ENCODE results near the gene ZFYVE28. TPM values are rescaled to one million over a fixed set of nuclear protein-coding genes. Genes with fewer than 3 reads are reported as not detected.

The ZFYVE28 gene
- total and polyA plus RNA-seq, 2 donors from 2014 or later: 8.0 to 18.9 TPM

DNA sequence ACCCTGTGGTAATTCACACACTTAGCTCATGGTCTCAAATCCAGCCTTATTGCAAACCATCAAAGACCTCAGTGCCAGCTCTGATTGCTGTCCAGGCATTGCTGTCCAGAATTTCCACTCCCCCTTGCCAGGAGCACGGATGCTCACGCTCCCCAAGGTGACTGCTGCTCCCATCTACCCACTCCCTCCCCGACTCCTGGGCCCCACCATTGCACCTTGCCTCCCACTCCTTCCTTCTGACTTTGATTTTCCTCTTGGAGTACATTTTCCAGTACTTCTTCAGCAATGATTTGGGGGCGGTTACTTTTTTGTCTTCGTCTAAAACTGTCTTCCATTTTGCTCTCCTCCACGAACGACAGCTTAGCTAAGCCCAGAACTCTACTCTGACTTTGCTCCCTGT lies 11.5 kb downstream of the ZFYVE28 start:
- Histone ChIP-seq H3K4me1 (ENCODE audit: control insufficient read depth in 2 of 3, insufficient read depth in 2 of 3, low read depth in 1 of 3, low read length in 3 of 3) (peaks cover 0 to 9% (median 0%) of the 10 kb centered on the region in 3 donors), H3K9me3 (ENCODE audit: control insufficient read depth in 2 of 3, insufficient read depth in 1 of 3, low read length in 3 of 3) (no peaks in the 10 kb centered on the region), H3K27ac (ENCODE audit: low read depth in 2 of 2, low read length in 2 of 2) (no peak overlapping the region), H3K27me3 (ENCODE audit: control insufficient read depth, insufficient read depth, low read length) (no peaks in the 10 kb centered on the region), H3K36me3 (ENCODE audit: control insufficient read depth in 2 of 3, insufficient read depth in 3 of 3, low read length in 3 of 3) (no peaks in the 10 kb centered on the region), H3K4me3 (ENCODE audit: low read length in 3 of 3) (no peak overlapping the region), H3K9ac (ENCODE audit: low read length in 3 of 3) (no peak overlapping the region)
- DNase-seq (no peak), FAIRE-seq (no peak)
- TF ChIP-seq, protein P1, sequence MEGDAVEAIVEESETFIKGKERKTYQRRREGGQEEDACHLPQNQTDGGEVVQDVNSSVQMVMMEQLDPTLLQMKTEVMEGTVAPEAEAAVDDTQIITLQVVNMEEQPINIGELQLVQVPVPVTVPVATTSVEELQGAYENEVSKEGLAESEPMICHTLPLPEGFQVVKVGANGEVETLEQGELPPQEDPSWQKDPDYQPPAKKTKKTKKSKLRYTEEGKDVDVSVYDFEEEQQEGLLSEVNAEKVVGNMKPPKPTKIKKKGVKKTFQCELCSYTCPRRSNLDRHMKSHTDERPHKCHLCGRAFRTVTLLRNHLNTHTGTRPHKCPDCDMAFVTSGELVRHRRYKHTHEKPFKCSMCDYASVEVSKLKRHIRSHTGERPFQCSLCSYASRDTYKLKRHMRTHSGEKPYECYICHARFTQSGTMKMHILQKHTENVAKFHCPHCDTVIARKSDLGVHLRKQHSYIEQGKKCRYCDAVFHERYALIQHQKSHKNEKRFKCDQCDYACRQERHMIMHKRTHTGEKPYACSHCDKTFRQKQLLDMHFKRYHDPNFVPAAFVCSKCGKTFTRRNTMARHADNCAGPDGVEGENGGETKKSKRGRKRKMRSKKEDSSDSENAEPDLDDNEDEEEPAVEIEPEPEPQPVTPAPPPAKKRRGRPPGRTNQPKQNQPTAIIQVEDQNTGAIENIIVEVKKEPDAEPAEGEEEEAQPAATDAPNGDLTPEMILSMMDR (IDR thresholded peaks at IDR 0.05; ENCODE audit: borderline replicate concordance, extremely low read depth, insufficient read depth): no peak
- intact Hi-C loops (cut with DNase I): no loop called here

DNA sequence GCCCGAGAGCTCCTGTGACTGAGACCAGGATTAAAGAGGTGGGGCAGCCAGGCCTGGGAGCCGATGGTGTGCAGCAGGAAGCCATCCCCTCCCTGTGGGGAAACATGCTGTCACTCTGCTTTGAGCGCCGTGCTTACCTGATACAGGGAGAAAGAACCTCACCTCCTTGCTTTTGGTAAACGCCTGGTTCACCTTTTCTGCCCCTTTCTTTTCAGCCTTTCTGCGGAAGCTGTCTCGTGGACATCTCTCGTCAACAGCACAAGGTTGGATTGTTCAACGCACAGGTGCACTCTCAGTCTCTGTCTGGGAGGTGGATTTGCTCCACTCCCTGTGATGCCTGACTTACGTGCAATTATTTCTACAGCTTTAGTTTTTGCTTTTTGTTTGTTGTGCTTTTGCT lies 12.0 kb downstream of the ZFYVE28 start:
- no peak overlapping the region for H3K27ac ChIP-seq (ENCODE audit: low read depth in 2 of 2, low read length in 2 of 2)
- H3K9me3 ChIP-seq (ENCODE audit: control insufficient read depth in 2 of 3, insufficient read depth in 1 of 3, low read length in 3 of 3): no peaks in the 10 kb centered on the region
- no peak overlapping the region for H3K4me3 ChIP-seq (ENCODE audit: low read length in 3 of 3)
- peaks cover 0 to 9% (median 0%) of the 10 kb centered on the region in 3 donors for H3K4me1 ChIP-seq (ENCODE audit: control insufficient read depth in 2 of 3, insufficient read depth in 2 of 3, low read depth in 1 of 3, low read length in 3 of 3)
- TF ChIP-seq, protein P1 (IDR thresholded peaks at IDR 0.05; ENCODE audit: borderline replicate concordance, extremely low read depth, insufficient read depth): no peak
- H3K9ac ChIP-seq (ENCODE audit: low read length in 3 of 3): no peak overlapping the region
- H3K27me3 ChIP-seq (ENCODE audit: control insufficient read depth, insufficient read depth, low read length): no peaks in the 10 kb centered on the region
- FAIRE-seq: no peak
- no peaks in the 10 kb centered on the region for H3K36me3 ChIP-seq (ENCODE audit: control insufficient read depth in 2 of 3, insufficient read depth in 3 of 3, low read length in 3 of 3)
- intact Hi-C loops (cut with DNase I): no loop called here
- no peak for DNase-seq

DNA sequence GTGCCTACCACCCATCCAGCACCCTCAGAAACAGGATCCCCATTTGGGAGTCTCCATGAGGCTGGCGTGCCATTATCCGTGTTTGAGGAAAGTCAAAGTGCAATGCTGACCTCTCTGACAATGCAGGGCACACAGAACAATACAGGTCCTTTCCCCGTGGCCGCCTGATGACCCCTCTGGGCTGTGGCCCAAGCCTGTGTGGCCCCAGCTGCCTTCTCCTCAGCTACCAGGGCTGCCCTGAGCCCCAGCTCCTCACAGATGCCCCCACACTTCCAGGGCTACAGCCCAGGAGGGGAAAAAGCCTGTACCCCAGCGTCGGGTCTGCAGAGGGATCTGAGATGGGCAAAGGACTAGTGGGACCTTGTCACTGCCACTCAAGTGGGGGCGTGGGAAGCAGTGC lies 15.5 kb downstream of the ZFYVE28 start:
- intact Hi-C loops (cut with DNase I): no loop called here
- FAIRE-seq (no peak), DNase-seq (no peak)
- TF ChIP-seq, protein P1 (IDR thresholded peaks at IDR 0.05; ENCODE audit: borderline replicate concordance, extremely low read depth, insufficient read depth): no peak
- no peak overlapping the region for H3K9ac ChIP-seq (ENCODE audit: low read length in 3 of 3)
- H3K27ac ChIP-seq (ENCODE audit: low read depth in 2 of 2, low read length in 2 of 2): no peak overlapping the region
- H3K27me3 ChIP-seq (ENCODE audit: control insufficient read depth, insufficient read depth, low read length): no peaks in the 10 kb centered on the region
- no peaks in the 10 kb centered on the region for H3K36me3 ChIP-seq (ENCODE audit: control insufficient read depth in 2 of 3, insufficient read depth in 3 of 3, low read length in 3 of 3)
- H3K4me3 ChIP-seq (ENCODE audit: low read length in 3 of 3): no peak overlapping the region
- H3K9me3 ChIP-seq (ENCODE audit: control insufficient read depth in 2 of 3, insufficient read depth in 1 of 3, low read length in 3 of 3): no peaks in the 10 kb centered on the region
- H3K4me1 ChIP-seq (ENCODE audit: control insufficient read depth in 2 of 3, insufficient read depth in 2 of 3, low read depth in 1 of 3, low read length in 3 of 3): peaks cover 0 to 9% (median 0%) of the 10 kb centered on the region in 3 donors
